ENCODE data around the gene RPL21.
"Not testable (repeated sequence)": the region's sequence is repeated elsewhere in the genome, so short reads cannot be mapped to it uniquely, and the experiment has no call there.

Gene RPL21

DNA sequence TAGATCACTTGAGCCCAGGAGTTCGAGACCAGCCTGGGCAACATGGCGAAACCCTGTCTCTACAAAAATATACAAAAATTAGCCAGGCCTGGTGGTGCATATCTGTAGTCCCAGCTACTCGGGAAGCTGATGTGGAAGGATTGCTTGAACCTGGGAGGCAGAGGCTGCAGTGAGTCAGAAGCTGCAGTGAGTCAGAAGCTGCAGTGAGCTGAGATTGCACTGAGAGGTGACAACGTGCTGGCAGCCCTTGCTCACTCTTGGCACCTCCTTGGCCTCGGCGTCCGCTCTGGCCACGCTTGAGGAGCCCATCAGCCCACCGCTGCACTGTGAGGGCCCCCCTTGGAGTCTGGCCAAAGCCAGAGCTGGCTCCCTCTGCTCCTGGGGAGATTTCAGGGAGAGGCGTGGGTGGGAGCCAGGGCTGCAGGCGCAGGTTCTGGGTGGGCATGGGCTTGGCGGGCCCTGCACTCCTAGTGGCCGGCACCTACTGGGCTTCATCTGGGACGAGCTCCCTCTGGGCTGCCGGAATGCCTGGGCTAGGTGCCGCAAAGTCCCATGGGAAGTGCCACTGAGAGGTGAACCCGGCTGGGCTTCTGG lies 39.5 kb upstream of the RPL21 start:
- no peak overlapping the region for H3K4me3 ChIP-seq (ENCODE audit: low read depth, low read length)
- no peak for DNase-seq (ENCODE audit: low read depth)
- TF ChIP-seq, protein P1, sequence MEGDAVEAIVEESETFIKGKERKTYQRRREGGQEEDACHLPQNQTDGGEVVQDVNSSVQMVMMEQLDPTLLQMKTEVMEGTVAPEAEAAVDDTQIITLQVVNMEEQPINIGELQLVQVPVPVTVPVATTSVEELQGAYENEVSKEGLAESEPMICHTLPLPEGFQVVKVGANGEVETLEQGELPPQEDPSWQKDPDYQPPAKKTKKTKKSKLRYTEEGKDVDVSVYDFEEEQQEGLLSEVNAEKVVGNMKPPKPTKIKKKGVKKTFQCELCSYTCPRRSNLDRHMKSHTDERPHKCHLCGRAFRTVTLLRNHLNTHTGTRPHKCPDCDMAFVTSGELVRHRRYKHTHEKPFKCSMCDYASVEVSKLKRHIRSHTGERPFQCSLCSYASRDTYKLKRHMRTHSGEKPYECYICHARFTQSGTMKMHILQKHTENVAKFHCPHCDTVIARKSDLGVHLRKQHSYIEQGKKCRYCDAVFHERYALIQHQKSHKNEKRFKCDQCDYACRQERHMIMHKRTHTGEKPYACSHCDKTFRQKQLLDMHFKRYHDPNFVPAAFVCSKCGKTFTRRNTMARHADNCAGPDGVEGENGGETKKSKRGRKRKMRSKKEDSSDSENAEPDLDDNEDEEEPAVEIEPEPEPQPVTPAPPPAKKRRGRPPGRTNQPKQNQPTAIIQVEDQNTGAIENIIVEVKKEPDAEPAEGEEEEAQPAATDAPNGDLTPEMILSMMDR (IDR thresholded peaks at IDR 0.05; ENCODE audit: insufficient read depth, low read depth, low read length, missing control alignments) = no peak

DNA sequence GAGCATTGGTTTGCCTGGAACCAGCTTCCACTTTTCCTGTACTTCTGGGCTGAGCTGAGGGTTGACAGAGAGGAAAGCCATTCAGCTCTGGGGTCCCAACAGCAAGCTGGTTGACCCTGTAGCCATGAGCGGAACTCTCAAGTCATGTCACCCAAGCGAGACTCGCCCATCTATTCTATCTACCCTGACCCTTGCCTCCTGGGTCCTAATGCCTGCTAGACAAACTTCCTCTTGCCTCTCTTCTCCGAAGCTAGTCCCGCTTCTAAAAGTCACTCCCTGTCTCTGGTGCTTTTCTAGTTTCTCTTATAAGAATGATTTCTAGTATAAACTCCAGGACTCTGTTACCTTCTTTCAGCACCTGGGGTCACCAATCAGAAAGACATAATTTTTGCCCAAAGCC lies 38.0 kb upstream of the RPL21 start:
- DNase-seq (ENCODE audit: low read depth); H3K4me3 ChIP-seq (ENCODE audit: low read depth, low read length): not testable (repeated sequence)

DNA sequence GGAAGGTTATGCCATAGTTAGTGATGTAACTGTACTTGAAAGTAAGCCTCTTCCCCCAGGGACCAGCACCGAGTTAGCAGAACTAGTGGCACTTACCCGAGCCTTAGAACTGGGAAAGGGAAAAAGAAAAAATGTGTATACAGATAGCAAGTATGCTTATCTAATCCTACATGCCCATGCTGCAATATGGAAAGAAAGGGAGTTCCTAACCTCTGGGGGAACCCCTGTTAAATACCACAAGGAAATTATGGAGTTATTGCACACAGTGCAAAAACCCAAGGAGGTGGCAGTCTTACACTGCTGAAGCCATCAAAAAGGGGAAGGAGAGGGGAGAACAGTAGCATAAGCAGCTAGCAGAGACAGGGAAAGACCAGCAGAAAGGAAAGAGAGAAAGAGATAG lies 33.6 kb upstream of the RPL21 start:
- not testable (repeated sequence) for H3K4me3 ChIP-seq (ENCODE audit: low read depth, low read length); DNase-seq (ENCODE audit: low read depth)

DNA sequence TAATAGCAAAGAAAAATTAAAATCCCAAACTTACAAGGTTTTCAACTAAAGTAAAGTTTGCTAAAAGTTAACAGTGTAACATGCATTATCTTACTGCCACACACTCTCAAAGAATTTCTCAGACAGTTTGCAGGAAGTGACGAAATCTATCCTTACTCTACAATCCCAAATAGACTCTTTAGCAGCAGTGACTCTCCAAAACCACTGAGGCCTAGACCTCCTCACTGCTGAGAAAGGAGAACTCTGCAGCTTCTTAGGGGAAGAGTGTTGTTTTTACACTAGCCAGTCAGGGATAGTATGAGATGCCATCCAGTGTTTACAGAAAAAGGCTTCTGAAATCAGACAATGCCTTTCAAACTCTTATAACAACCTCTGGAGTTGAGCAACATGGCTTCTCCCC lies 32.5 kb upstream of the RPL21 start:
- H3K4me3 ChIP-seq (ENCODE audit: low read depth, low read length); DNase-seq (ENCODE audit: low read depth): not testable (repeated sequence)

DNA sequence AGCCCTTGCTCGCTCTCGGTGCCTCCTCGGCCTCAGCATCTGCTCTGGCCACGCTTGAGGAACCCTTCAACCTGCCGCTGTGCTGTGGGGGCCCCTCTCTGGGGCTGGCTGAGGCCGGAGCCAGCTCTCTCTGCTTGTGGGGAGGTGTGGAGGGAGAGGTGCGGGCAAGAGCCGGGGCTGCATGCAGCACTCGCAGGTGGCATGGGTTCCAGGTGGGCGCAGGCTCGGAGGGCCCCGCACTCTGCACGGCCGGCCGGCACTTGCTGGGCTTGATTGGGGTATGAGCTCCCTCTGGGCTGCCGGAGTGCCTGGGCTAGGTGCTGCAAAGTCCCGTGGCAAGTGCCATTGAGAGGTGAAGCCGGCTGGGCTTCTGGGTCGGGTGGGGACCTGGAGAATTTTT lies 31.7 kb upstream of the RPL21 start:
- TF ChIP-seq, protein P1 (IDR thresholded peaks at IDR 0.05; ENCODE audit: insufficient read depth, low read depth, low read length, missing control alignments) = no peak
- H3K4me3 ChIP-seq (ENCODE audit: low read depth, low read length) = no peak overlapping the region
- no peak for DNase-seq (ENCODE audit: low read depth)

DNA sequence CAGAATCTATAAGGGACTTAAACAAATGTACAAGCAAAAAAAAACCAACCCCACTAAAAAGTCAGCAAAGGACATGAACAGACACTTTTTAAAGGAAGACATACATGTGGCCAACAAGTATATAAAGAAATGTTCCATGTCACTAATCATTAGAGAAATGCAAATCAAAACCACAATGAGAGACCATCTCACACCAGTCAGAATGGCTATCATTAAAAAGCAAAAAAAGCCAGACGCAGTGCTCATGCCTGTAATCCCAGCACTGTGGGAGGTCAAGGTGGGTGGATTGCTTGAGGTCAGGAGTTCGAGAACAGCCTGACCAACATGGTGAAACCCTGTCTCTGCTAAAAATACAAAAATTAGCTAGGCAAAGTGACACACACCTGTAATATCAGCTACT lies 29.3 kb upstream of the RPL21 start:
- DNase-seq (ENCODE audit: low read depth) = peak; percentile 45
- H3K4me3 ChIP-seq (ENCODE audit: low read depth, low read length) = not testable (repeated sequence)

DNA sequence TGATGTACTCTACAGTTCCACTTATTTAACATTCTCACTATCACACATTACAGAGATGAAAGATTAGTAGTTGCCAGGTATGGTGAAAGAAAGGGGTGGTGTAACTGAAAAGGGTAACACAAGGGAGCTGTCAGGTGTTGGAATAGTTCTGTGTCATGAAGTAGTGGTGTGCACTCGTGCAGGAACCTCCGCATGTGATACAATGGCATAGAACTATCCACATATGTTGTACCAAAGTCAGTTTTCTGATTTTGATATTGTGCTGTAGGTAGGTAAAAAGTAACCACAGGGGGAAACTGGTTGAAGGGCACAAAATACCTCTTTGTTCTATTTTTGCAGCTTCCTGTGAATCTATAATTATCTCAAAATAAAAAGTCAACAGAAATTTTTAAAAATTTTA lies 24.4 kb upstream of the RPL21 start:
- peak; percentile 28 for DNase-seq (ENCODE audit: low read depth)
- no peak overlapping the region for H3K4me3 ChIP-seq (ENCODE audit: low read depth, low read length)

DNA sequence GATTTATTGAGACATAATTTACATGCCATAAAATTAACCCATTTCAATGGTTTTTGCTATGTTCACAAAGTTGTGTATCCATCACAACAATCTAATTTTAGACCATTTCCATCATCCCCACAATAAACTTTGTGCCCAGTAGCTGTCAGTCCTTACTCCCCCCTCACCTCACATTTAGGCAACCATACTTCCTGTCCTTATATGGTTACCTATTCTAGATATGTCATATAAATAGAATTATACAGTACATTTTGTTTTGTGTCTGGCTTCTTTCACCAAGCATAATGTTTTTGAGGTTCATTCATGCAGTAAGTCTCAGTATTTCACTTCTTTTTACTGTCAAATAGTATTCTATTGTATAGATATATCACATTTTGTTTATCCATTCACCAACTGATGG lies 23.2 kb upstream of the RPL21 start:
- no peak overlapping the region for H3K4me3 ChIP-seq (ENCODE audit: low read depth, low read length)
- TF ChIP-seq, protein P1 (IDR thresholded peaks at IDR 0.05; ENCODE audit: insufficient read depth, low read depth, low read length, missing control alignments) = no peak
- peak; percentile 12 for DNase-seq (ENCODE audit: low read depth)

More for the DNA sequence above, 24.4 kb upstream of the RPL21 start:
- TF ChIP-seq, protein P1 (IDR thresholded peaks at IDR 0.05; ENCODE audit: insufficient read depth, low read depth, low read length, missing control alignments) = no peak

DNA sequence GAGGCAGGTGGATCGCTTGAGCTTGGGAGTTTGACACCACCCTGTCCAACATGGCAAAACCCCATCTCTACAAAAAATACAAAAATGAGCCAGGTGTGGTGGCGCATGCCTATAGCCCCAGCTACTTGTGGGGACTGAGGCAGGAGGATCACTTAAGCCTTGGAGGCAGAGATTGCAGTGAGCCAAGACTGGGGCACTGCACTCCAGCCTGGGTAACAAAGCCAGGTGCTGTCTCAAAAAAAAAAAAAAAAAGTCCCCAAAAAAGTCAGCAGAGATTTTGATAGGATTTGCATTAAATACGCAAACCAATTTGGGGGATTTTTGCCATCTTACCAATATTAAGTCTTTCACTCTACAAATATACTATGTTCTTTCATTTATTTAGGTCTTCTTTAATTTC lies 21.7 kb upstream of the RPL21 start:
- no peak overlapping the region for H3K4me3 ChIP-seq (ENCODE audit: low read depth, low read length)
- TF ChIP-seq, protein P1 (IDR thresholded peaks at IDR 0.05; ENCODE audit: insufficient read depth, low read depth, low read length, missing control alignments) = no peak
- peak; percentile 18 for DNase-seq (ENCODE audit: low read depth)

Data from GM12865 (cell line).